GM12878 (cell line): ENCODE measurements around the gene GPSM3. TPM values are rescaled to one million over a fixed set of nuclear protein-coding genes. Genes with fewer than 3 reads are reported as not detected.

Experiments
- ATAC-seq: fragments of 200-7000 bp; cut with Tn5 transposase; 3 replicates; pipeline ENCODE4 v1.9.1; 2020; ENCODE audit warnings: mild to moderate bottlenecking, moderate library complexity
- BruUV-seq: library from RNA; stranded (reverse); fragments of 400-500 nt; replicated peaks from 2 replicates; lab custom pipeline; 2021; lab: Mats Ljungman, UMichigan
- CTCF ChIA-PET: fragments of 300-600 bp; sonication (Branson Sonifier 250); formaldehyde crosslinking; extraction: SDS; loops from one replicate; lab custom pipeline; 2021; ENCODE audit warnings: inconsistent platforms; lab: Yijun Ruan, JAX
- POLR2A ChIA-PET: fragments of 350-600 bp; formaldehyde crosslinking; extraction: SDS; loops from one replicate; lab custom pipeline; 2021; ENCODE audit warnings: inconsistent platforms; lab: Charles Lee
- RAD21 ChIA-PET: fragments of 300-600 bp; sonication (Branson Sonifier 250); formaldehyde crosslinking; loops from one replicate; lab custom pipeline; 2023; ENCODE audit warnings: antibody characterized with exemption; ENCODE audit not compliant: unreplicated experiment; lab: Charles Lee
- SMC1A ChIA-PET: fragments of 300-600 bp; sonication (Branson Sonifier 250); formaldehyde crosslinking; loops from one replicate; lab custom pipeline; 2023; ENCODE audit not compliant: unreplicated experiment, uncharacterized antibody; lab: Charles Lee
- DNase-seq: peaks from one replicate; pipeline ENCODE4 v3.0.0-alpha.2; 2011; ENCODE audit warnings: low read depth, low spot score
- FAIRE-seq: peaks from 3 replicates; lab custom pipeline; 2011; peaks lifted over from hg19 to GRCh38; lab: Jason Lieb, UNC
- H2AFZ ChIP-seq: 2 replicates; pipeline ENCODE4 v1.6.0; 2011; ENCODE audit warnings: low read depth, low read length, control low read depth; ENCODE audit not compliant: control insufficient read depth
- H3K27ac ChIP-seq: 2 replicates; pipeline ENCODE4 v1.5.1; 2011; ENCODE audit warnings: control low read depth; ENCODE audit not compliant: control insufficient read depth, insufficient read depth
- H3K27me3 ChIP-seq, 2 experiments: replicated peaks in 1 of 2; 2 replicates each; pipeline versions ENCODE4 v1.6.0 to v1.6.1; 2011; ENCODE audit warnings: low read length in 1 of 2; ENCODE audit not compliant: control insufficient read depth in 2 of 2, insufficient read depth in 2 of 2
- H3K36me3 ChIP-seq, 2 experiments: 2 replicates each; pipeline ENCODE4 v1.5.1; 2011; ENCODE audit warnings: low read length in 1 of 2; ENCODE audit not compliant: control insufficient read depth in 2 of 2, insufficient read depth in 2 of 2
- H3K4me1 ChIP-seq: 2 replicates; pipeline ENCODE4 v1.6.1; 2011; ENCODE audit warnings: mild to moderate bottlenecking, low read length, moderate library complexity, mixed read lengths; ENCODE audit not compliant: control insufficient read depth, insufficient read depth
- H3K4me2 ChIP-seq: 2 replicates; pipeline ENCODE4 v1.6.0; 2011; ENCODE audit warnings: control low read depth; ENCODE audit not compliant: control insufficient read depth, insufficient read depth
- H3K4me3 ChIP-seq: fragments of 200-600 bp; sonication (generic); 2 replicates; pipeline ENCODE4 v1.5.1; 2016
- H3K79me2 ChIP-seq: 2 replicates; pipeline ENCODE4 v1.6.0; 2011; ENCODE audit warnings: low read length; ENCODE audit not compliant: control insufficient read depth, insufficient read depth
- H3K9ac ChIP-seq: 2 replicates; pipeline ENCODE4 v1.8.0; 2011; ENCODE audit warnings: low read length, control low read depth, mixed read lengths; ENCODE audit not compliant: control insufficient read depth, insufficient read depth
- H3K9me3 ChIP-seq: replicated peaks from 3 replicates; pipeline ENCODE4 v1.5.1; 2011; ENCODE audit warnings: mild to moderate bottlenecking, low read length; ENCODE audit not compliant: control insufficient read depth, insufficient read depth
- H4K20me1 ChIP-seq: 2 replicates; pipeline ENCODE4 v1.6.0; 2011; ENCODE audit not compliant: control insufficient read depth, insufficient read depth
- BHLHE40 ChIP-seq, 2 experiments: fragments of 450-650 bp in 1 of 2; IDR thresholded peaks; 2 replicates each; pipeline ENCODE4 v1.6.1; 2011 to 2017; ENCODE audit warnings: low read depth in 2 of 2, borderline replicate concordance in 1 of 2, improper control_type of control experiment in 1 of 2, low read length in 1 of 2, mild to moderate bottlenecking in 1 of 2
- CREB1 ChIP-seq: IDR thresholded peaks from 2 replicates; pipeline ENCODE4 v1.6.1; 2012; ENCODE audit warnings: low read depth, mild to moderate bottlenecking, inconsistent platforms
- EP300 ChIP-seq, 2 experiments: fragments of 150-350 bp in 1 of 2; IDR thresholded peaks; 2 replicates each; pipeline ENCODE4 v1.6.1; 2011 to 2012; ENCODE audit warnings: low read depth in 2 of 2, low read length in 2 of 2, borderline replicate concordance in 1 of 2, improper control_type of control experiment in 1 of 2, inconsistent platforms in 1 of 2; ENCODE audit not compliant: control insufficient read depth in 1 of 2
- FOXM1 ChIP-seq: IDR thresholded peaks from 2 replicates; pipeline ENCODE4 v1.6.1; 2012; ENCODE audit warnings: low read depth, mild to moderate bottlenecking, inconsistent platforms, low read length, moderate library complexity
- HDAC6 ChIP-seq: fragments of 200-600 bp; sonication (generic); IDR thresholded peaks from one replicate; pipeline ENCODE4 v1.8.0; 2017; ENCODE audit warnings: antibody characterized with exemption; ENCODE audit not compliant: unreplicated experiment
- IRF4 ChIP-seq: IDR thresholded peaks from 2 replicates; pipeline ENCODE4 v1.6.1; 2011; ENCODE audit warnings: low read depth, low read length
- MYB ChIP-seq: fragments of 150-350 bp; IDR thresholded peaks from 2 replicates; pipeline ENCODE4 v1.6.1; 2014; ENCODE audit warnings: mild to moderate bottlenecking, low read depth, low read length, borderline replicate concordance
- NBN ChIP-seq: fragments of 450-650 bp; IDR thresholded peaks from 2 replicates; pipeline ENCODE4 v1.6.1; 2016
- PAX5 ChIP-seq: IDR thresholded peaks from 2 replicates; pipeline ENCODE4 v1.6.1; 2011; ENCODE audit warnings: low read depth, low read length, borderline replicate concordance
- PML ChIP-seq: IDR thresholded peaks from 2 replicates; pipeline ENCODE4 v1.6.1; 2012; ENCODE audit warnings: low read length, inconsistent platforms
- POLR2A ChIP-seq: IDR thresholded peaks from 2 replicates; pipeline ENCODE4 v1.6.1; 2011; ENCODE audit warnings: low read depth, mild to moderate bottlenecking, low read length
- WGBS: methylation state at CpG from one replicate; pipeline ENCODE4 v1.1.6; 2016; ENCODE audit warnings: low lambda C conversion rate; ENCODE audit not compliant: insufficient replicate concordance, insufficient coverage; ENCODE audit errors: missing lambda C conversion rate; 5-methylcytosine and 5-hydroxymethylcytosine counted together
- in situ Hi-C: fragments of 300-500 bp; cut with MboI; formaldehyde crosslinking; loops from 9 replicates; pipeline ENCODE4 v1.14.3; 2018; ENCODE audit warnings: mixed read lengths
- intact Hi-C: fragments of 100-400 bp; cut with micrococcal nuclease; formaldehyde crosslinking; loops from one replicate; pipeline ENCODE4 v1.14.2; 2022; ENCODE audit not compliant: unreplicated experiment
- polyA plus RNA-seq, 11 experiments: library from polyadenylated mRNA; depleted of rRNA in 4 of 11; unstranded in 6 of 11; stranded (reverse) in 5 of 11; fragments of >200 nt; fragmentation: Nextera tagmentation in 4 of 11; fragmentation: Illumina TruSeq in 1 of 11; extraction: Ambion mirVana in 4 of 11; extraction: Trizol in 1 of 11; gene quantifications; 1 replicate in 1 of 11; 2 replicates in 10 of 11; pipeline versions ENCODE4 v1.2.1 to v1.2.3, GENCODE V29; 2011 to 2016; ENCODE audit warnings: inconsistent platforms in 2 of 11, missing spikeins in 2 of 11, low read depth in 1 of 11
- total RNA-seq, 4 experiments: library from RNA; depleted of rRNA in 3 of 4; stranded (reverse); fragments of >200 nt in 3 of 4; fragmentation: Illumina TruSeq in 1 of 4; extraction: Trizol in 1 of 4; gene quantifications; 2 replicates each; pipeline versions ENCODE4 v1.2.1 to v1.2.3, GENCODE V29; 2013 to 2021
- TF ChIP-seq, protein P1 (sequence below): fragments of 450-650 bp; IDR thresholded peaks from 2 replicates; pipeline ENCODE4 v1.6.1; 2017; ENCODE audit warnings: borderline replicate concordance
- TF ChIP-seq, protein P2 (sequence below): IDR thresholded peaks from 2 replicates; pipeline ENCODE4 v1.6.1; 2012; ENCODE audit warnings: low read length, inconsistent platforms

GPSM3 gene
- total and polyA plus RNA-seq, 10 of the 15 experiments (the other 5 are each of a cell fraction or from before 2014, with no cell fraction given), result 22.0 to 137 (median 113) TPM

DNA sequence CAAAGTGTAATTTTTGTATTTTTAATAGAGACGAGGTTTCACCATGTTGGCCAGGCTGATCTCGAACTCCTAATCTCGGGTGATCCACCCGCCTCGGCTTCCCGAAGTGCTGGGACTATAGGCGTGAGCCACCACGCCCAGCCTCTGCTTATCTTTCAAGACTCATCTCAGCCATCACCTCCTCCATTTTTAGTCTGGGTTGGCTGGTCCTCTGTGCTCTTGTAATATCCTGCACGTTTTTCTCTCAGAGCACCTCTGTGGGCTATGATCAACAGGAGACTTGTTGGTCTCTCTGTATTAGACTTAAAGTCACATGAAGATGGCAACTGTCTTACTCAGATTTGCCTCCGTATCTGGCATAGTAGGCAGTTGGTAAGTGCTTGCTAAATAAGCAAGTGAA is 23.8 kb upstream of the GPSM3 start:
- no peaks in the 10 kb centered on the region for H4K20me1 ChIP-seq
- no peak for ATAC-seq
- no peak for DNase-seq
- H3K4me3 ChIP-seq, result no peak overlapping the region
- no peaks in the 10 kb centered on the region for H3K4me1 ChIP-seq
- no peaks in the 10 kb centered on the region for H3K9me3 ChIP-seq
- ChIA-PET POLR2A (no interaction called here), CTCF (no interaction called here), SMC1A (no interaction called here), RAD21 (no interaction called here)
- in situ Hi-C loops (no loop called here), intact Hi-C loops (no loop called here)
- no peak overlapping the region for H3K9ac ChIP-seq
- H3K36me3 ChIP-seq, result no peaks in the 10 kb centered on the region
- H3K79me2 ChIP-seq, result no peaks in the 10 kb centered on the region
- no peak for TF ChIP-seq EP300 (IDR thresholded peaks at IDR 0.05; ENCODE audit: borderline replicate concordance in 1 of 2, control insufficient read depth in 1 of 2, low read depth in 2 of 2, low read length in 2 of 2)
- no peak for TF ChIP-seq BHLHE40 (IDR thresholded peaks at IDR 0.05; ENCODE audit: borderline replicate concordance in 1 of 2, low read depth in 2 of 2, low read length in 1 of 2)
- TF ChIP-seq, protein P1, sequence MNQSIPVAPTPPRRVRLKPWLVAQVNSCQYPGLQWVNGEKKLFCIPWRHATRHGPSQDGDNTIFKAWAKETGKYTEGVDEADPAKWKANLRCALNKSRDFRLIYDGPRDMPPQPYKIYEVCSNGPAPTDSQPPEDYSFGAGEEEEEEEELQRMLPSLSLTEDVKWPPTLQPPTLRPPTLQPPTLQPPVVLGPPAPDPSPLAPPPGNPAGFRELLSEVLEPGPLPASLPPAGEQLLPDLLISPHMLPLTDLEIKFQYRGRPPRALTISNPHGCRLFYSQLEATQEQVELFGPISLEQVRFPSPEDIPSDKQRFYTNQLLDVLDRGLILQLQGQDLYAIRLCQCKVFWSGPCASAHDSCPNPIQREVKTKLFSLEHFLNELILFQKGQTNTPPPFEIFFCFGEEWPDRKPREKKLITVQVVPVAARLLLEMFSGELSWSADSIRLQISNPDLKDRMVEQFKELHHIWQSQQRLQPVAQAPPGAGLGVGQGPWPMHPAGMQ, result no peak
- BruUV-seq, result no TSS peak
- no peak overlapping the region for H3K4me2 ChIP-seq
- FAIRE-seq, result no peak
- no peak overlapping the region for H2AFZ ChIP-seq
- no peak overlapping the region for H3K27ac ChIP-seq
- H3K27me3 ChIP-seq, result peaks cover 3 to 4% of the 10 kb centered on the region in 2 experiments; a peak in 3 of 4 replicates
- WGBS, result 48% methylated on average over 10 of the region's 10 CpGs

DNA sequence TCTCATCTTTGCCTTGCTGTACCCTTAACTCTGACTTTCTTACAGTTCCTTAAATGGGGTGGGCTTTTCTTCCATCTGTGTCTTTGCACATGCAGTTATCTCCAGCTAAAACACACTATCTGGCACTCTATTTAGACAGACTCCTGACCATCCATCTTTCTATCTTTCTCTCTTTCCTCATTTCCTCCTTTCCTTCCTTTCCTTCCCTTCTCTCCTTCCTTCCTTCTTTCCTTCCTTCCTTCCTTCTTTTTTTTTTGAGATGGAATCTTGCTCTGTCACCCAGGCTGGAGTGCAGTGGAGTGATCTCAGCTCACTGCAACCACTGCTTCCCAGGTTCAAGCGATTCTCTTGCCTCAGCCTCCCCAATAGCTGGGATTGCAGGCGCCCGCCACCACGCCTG is 23.2 kb upstream of the GPSM3 start:
- Histone ChIP-seq H3K9me3 (no peaks in the 10 kb centered on the region), H4K20me1 (no peaks in the 10 kb centered on the region), H2AFZ (no peak overlapping the region), H3K79me2 (no peaks in the 10 kb centered on the region), H3K4me1 (no peaks in the 10 kb centered on the region), H3K4me2 (no peak overlapping the region), H3K4me3 (no peak overlapping the region), H3K36me3 (no peaks in the 10 kb centered on the region)
- in situ Hi-C loops, result no loop called here
- BruUV-seq, result no TSS peak
- SMC1A ChIA-PET, result interaction anchor here (0.8 kb wide), 1 partner anchor 11 kb away, joined by 3 read pairs; no protein-coding TSS in a partner anchor
- CTCF ChIA-PET, result interaction anchor here (0.6 kb wide), 1 partner anchor 53 kb away, joined by 4 read pairs; no protein-coding TSS in a partner anchor
- POLR2A ChIA-PET, result no interaction called here
- RAD21 ChIA-PET, result no interaction called here
- FAIRE-seq (no peak), DNase-seq (no peak)
- TF ChIP-seq PML, result no peak
- TF ChIP-seq, protein P1, result no peak
- TF ChIP-seq FOXM1, result no peak
- no peak for TF ChIP-seq PAX5
- TF ChIP-seq NBN, result no peak
- TF ChIP-seq, protein P2, sequence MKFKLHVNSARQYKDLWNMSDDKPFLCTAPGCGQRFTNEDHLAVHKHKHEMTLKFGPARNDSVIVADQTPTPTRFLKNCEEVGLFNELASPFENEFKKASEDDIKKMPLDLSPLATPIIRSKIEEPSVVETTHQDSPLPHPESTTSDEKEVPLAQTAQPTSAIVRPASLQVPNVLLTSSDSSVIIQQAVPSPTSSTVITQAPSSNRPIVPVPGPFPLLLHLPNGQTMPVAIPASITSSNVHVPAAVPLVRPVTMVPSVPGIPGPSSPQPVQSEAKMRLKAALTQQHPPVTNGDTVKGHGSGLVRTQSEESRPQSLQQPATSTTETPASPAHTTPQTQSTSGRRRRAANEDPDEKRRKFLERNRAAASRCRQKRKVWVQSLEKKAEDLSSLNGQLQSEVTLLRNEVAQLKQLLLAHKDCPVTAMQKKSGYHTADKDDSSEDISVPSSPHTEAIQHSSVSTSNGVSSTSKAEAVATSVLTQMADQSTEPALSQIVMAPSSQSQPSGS, result no peak
- no peak for TF ChIP-seq CREB1
- TF ChIP-seq POLR2A, result no peak
- no peak for TF ChIP-seq MYB
- no peak for TF ChIP-seq IRF4
- TF ChIP-seq HDAC6, result no peak
- TF ChIP-seq, all 136 proteins: peak for 0
- H3K27me3 ChIP-seq, result peaks cover 3 to 4% of the 10 kb centered on the region in 2 experiments; a peak in 3 of 4 replicates
- intact Hi-C loops, result no loop called here
- no peak overlapping the region for H3K27ac ChIP-seq
- no peak for ATAC-seq
- no peak overlapping the region for H3K9ac ChIP-seq
- WGBS, result 77% methylated on average over 4 of the region's 4 CpGs
